ENCODE results near the gene B3GNT7.

DNA sequence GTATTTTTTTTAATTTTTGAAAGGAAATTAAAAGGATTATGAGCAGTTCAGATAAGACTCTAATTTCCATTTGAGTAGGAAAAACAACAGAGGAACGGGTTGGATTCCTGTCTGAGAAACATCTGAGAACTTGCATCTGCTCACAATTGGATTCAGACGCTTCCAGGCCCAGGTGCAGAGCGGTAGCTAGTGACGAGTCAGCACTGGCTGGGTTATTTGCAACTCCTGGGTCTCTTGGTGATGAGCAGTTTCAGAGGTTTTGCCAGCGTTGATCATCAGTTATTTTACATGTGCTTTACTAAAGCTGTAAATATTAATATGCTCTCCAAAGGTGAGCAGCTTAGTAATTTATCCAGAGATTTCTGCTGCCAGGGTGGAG is 39.1 kb upstream of the B3GNT7 start:
- TF ChIP-seq EP300 (IDR thresholded peaks at IDR 0.05): no peak
- TF ChIP-seq, protein P1, sequence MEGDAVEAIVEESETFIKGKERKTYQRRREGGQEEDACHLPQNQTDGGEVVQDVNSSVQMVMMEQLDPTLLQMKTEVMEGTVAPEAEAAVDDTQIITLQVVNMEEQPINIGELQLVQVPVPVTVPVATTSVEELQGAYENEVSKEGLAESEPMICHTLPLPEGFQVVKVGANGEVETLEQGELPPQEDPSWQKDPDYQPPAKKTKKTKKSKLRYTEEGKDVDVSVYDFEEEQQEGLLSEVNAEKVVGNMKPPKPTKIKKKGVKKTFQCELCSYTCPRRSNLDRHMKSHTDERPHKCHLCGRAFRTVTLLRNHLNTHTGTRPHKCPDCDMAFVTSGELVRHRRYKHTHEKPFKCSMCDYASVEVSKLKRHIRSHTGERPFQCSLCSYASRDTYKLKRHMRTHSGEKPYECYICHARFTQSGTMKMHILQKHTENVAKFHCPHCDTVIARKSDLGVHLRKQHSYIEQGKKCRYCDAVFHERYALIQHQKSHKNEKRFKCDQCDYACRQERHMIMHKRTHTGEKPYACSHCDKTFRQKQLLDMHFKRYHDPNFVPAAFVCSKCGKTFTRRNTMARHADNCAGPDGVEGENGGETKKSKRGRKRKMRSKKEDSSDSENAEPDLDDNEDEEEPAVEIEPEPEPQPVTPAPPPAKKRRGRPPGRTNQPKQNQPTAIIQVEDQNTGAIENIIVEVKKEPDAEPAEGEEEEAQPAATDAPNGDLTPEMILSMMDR (IDR thresholded peaks at IDR 0.05): no peak
- TF ChIP-seq POLR2AphosphoS5 (IDR thresholded peaks at IDR 0.05): no peak
- TF ChIP-seq POLR2A (IDR thresholded peaks at IDR 0.05): no peak
